PC-3 (cell line): Measurements from ENCODE around the gene TCEAL6.
"Not testable (repeated sequence)": the region's sequence is repeated elsewhere in the genome, so short reads cannot be mapped to it uniquely, and the experiment has no call there.

Experiments
- CTCF ChIP-seq: fragments of 300-600 bp; sonication (generic); conservative IDR thresholded peaks from 2 replicates; pipeline ENCODE4 v1.5.1; 2017; ENCODE audit warnings: antibody characterized with exemption, low read depth, mild to moderate bottlenecking, low read length
- EZH2 ChIP-seq: fragments of 300-600 bp; sonication (generic); IDR thresholded peaks from one replicate; pipeline ENCODE4 v1.6.1; 2017; ENCODE audit warnings: antibody characterized with exemption, mild to moderate bottlenecking, low read length; ENCODE audit not compliant: unreplicated experiment
- EZH2phosphoT487 ChIP-seq: fragments of 300-600 bp; sonication (generic); IDR thresholded peaks from 2 replicates; pipeline ENCODE4 v1.6.1; 2018; ENCODE audit warnings: mild to moderate bottlenecking, antibody characterized with exemption, low read length, borderline replicate concordance

GRCh38 chrX:102140876-102141275, 1.4 kb downstream of the TCEAL6 start:
- TF ChIP-seq EZH2, EZH2phosphoT487, CTCF: not testable (repeated sequence)
